Raji (cell line): ENCODE results near the gene UBE2N.

Experiments used
- POLR2A ChIP-seq: IDR thresholded peaks from 2 replicates; pipeline ENCODE4 v1.6.1; 2011; ENCODE audit warnings: low read depth, low read length, control low read depth; ENCODE audit not compliant: insufficient read depth

UBE2N gene

GRCh38 chr12:93373961-93374656 is 67.6 kb downstream of the UBE2N start:
- TF ChIP-seq POLR2A: no peak

GRCh38 chr12:93370947-93371346 is 70.8 kb downstream of the UBE2N start:
- TF ChIP-seq POLR2A: no peak

- no peak for TF ChIP-seq POLR2A
Observed at GRCh38 chr12:93369505-93369904, 72.2 kb downstream of the UBE2N start.

- no peak for TF ChIP-seq POLR2A
Observed at GRCh38 chr12:93368766-93369165, 73.0 kb downstream of the UBE2N start.

- TF ChIP-seq POLR2A: no peak
Observed at GRCh38 chr12:93366422-93366821, 75.3 kb downstream of the UBE2N start.

DNA sequence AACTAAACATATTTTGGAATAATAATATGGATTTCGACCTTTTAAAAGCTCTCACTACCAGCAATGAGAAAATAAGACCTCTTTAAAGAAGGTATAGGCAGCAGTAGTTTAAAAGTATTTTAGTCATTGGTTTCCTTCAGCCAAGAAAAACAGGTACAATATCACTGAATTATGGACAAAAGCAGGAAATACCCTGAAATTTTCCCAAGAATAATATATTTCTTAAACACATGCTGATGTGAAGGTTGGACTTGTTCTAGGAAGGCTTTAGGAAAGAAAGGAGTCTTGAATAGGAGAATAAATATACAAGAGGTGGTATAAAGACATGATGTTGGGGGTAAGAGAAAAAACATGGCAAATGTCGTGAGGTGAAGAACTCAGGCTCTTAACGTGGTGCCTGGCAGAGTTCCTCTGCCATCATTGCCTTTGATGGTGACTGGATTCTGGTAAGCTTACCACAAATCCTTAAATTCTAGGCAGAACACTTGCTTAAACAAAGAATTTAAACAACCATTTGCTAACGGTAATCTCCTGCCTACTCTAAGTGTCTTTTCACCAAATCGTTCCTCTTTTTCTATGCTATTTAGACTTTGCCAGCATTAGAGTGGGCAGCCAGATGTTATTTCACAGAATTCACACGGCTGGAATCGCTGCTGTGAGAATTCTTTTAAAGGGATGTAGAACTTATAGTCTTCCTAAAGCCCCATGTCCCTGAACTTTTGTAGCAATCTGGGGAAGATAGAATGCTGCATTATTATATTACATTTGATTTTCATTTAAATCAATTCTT is 75.9 kb downstream of the UBE2N start:
- TF ChIP-seq POLR2A: no peak

- no peak for TF ChIP-seq POLR2A
Observed at GRCh38 chr12:93363841-93364297, 77.9 kb downstream of the UBE2N start.

DNA sequence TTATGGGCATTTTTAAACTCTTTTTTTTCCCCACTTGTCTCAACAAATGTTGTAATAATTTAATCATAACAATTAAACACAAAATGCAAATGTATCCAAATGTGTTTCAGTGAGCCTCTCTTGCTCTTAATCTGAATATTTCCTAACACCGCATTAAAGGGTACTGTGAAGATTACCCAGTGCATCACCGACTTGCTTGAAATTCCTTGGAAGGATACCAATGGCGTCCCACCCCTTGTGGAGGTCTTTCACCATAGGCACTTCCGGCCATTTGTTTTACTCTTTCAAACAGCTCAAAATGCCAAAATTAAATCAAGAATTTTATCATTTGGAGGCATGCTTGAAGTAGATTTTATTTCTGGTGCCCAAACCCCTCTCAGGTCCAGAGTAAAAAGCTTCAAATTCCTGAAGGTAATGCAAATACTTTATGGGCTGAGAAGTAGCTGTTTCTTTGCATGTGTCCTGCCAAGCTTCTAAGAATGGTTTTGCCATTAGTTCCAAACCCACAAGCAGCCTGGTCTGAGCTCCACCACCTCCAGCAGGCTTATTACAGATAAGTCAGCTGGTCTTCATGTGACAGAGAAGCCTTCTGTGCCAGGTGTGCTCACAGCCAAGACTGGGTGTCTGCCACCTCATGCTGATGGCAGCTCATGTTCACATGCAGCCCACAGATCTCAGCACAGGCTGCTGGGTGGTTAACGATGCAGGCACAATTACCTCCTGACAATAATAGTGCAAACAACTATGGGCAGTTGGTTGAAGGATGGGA is 80.4 kb downstream of the UBE2N start:
- TF ChIP-seq POLR2A: no peak

GRCh38 chr12:93360688-93361087 is 81.1 kb downstream of the UBE2N start:
- TF ChIP-seq POLR2A: no peak

DNA sequence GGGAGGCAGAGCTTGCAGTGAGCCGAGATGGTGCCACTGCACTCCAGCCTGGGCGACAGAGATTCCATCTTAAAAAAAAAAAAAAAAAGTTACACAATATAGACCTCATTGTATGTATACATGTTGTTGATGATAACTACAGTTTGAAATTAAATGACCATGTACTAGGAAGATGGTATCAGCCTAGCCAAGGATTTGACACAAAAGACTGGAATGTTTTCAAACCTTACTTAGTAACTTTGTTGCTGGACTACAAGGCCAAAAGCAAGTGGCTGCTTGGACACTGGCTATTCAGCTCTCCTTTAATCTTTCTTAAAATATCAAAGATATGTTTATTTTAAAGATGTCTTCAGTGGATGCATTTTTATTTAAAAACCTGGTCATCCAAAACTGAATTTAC is 82.9 kb downstream of the UBE2N start:
- TF ChIP-seq POLR2A: no peak

- TF ChIP-seq POLR2A: no peak
Observed at GRCh38 chr12:93358058-93358457, 83.7 kb downstream of the UBE2N start.

DNA sequence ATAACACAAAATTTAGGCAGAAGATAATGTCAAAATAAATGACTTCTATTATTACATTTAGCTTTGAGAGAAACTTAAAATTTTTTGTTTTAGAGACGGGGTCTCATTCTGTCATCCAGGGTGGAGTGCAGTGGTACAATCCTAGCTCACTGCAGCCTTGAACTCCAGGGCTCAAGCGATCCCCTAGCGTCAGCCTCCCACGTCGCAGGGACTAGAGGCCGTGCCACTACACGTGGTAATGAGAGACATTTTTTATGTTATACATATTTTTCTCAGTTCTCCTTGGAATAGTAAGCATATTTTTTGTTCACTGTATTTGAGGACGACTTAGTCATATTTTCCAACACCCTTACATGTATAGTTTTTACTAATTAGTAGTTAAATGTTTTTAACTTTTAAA is 85.5 kb downstream of the UBE2N start:
- TF ChIP-seq POLR2A: no peak
